ENCODE data around the gene EXOC6B.
"Not testable (repeated sequence)": the region's sequence is repeated elsewhere in the genome, so short reads cannot be mapped to it uniquely, and the experiment has no call there.

The EXOC6B gene

DNA sequence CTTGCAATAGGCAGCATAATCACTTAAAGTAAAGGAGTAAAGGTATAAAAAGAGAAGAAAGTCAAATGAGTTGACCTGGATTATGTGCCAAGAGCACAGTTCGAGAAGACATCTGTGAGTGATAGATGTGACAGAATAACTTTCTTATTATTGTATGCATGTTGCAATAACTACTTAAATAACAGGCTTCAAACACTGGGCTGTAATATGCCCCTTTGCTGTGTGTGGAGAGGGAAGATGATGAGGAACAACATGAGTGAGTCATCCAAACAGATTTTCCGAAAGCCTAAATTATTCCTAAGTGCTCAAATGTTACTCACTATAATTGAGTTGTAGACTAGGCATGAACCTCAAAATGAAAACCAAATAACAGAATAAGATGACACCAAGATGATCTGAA lies 328.1 kb downstream of the EXOC6B start:
- in situ Hi-C loops (cut with HindIII; ENCODE audit: low sequenced_read_pairs), result no loop called here

DNA sequence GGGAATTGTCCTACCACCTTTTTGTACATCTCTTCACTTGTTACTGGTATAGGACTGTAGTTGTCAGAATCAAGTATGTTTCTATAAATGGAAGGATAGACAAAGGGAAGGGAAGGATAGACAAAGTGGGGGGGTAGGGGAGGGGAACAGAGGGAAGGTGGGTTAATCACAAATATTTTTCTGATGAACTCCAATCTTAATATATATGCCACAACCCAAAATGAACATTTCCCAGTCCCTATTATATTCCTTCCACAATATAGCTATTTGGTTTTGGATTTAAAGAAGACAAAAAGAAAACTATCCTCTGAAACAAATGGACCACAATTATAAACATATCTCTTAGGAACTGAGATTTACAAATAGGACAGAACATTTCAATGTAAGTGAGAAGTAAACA lies 329.4 kb downstream of the EXOC6B start:
- in situ Hi-C loops (cut with HindIII; ENCODE audit: low sequenced_read_pairs), result no loop called here

GRCh38 chr2:72494392-72494791 lies 331.4 kb downstream of the EXOC6B start:
- in situ Hi-C loops (cut with HindIII; ENCODE audit: low sequenced_read_pairs), result no loop called here

DNA sequence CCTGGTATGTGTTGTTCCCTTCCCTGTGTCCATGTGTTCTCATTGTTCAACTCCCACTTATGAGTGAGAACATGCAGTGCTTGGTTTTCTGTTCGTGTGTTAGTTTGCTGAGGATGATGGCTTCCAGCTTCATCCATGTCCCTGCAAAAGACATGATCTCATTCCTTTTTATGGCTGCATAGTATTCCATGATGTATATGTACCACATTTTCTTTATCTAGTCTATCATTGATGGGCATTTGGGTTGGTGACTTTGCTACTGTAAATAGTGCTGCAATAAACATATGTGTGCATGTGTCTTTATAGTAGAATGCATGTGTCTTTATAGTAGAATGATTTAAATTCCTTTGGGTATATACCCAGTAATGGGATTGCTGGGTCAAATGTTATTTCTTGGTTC lies 341.2 kb downstream of the EXOC6B start:
- in situ Hi-C loops (cut with HindIII; ENCODE audit: low sequenced_read_pairs), result not testable (repeated sequence)

DNA sequence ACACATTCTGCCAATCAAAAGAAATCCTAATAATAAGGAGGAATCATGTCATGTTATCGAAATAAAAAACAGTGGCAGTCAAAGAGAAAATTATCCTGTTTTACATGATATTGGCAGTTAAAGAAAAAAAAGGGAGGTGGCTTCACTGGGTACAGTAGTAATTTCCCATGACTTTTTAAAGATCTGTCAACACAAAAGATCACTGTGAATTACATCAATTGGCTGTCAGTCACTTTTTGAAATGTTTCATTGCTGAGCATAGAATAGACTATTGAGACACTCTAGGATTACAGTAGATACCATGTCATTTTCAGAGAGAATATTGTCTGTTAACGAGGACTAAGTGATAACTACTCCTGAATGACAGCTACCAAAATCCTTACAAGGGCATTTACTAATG lies 342.5 kb downstream of the EXOC6B start:
- in situ Hi-C loops (cut with HindIII; ENCODE audit: low sequenced_read_pairs), result no loop called here

DNA sequence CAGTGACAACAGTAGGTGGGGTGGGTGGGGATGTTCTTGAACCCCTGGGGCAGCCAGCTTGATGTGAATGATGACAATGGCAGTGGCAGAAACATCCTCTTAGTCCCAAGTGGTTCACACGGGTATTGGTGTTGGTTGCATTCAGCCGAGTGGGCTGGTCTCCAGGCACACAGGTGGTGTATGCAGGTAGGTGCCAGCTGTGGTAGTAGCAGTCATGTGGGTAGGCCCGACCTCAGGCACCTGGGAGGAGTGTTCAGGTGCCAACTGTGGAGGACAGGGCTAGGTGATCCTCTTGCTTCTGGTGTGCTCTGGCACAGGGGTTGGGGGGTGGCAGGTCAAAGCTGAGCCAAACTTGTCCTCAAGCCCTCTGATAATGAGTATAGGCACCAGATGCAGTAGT lies 350.6 kb downstream of the EXOC6B start:
- in situ Hi-C loops (cut with HindIII; ENCODE audit: low sequenced_read_pairs), result no loop called here

GRCh38 chr2:72457801-72458516 lies 367.9 kb downstream of the EXOC6B start:
- in situ Hi-C loops (cut with HindIII; ENCODE audit: low sequenced_read_pairs), result no loop called here

GRCh38 chr2:72454189-72454588 lies 371.6 kb downstream of the EXOC6B start:
- in situ Hi-C loops (cut with HindIII; ENCODE audit: low sequenced_read_pairs), result no loop called here

DNA sequence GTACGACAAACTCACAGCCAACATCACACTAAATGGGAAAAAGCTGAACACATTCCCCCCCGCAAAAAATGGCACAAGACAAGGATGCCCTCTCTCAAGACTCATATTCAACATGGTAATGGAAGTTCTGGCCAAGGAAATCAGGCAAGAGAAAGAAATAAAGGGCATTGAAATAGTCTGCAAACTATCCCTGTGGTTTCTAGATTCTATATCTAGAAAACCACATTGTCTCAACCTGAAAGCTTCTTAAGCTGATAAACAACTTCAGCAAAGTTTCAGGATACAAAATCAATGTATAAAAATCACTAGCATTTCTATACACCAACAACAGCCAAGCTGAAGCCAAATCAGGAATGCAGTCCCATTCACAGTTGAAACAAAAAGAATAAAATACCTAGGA lies 383.6 kb downstream of the EXOC6B start:
- in situ Hi-C loops (cut with HindIII; ENCODE audit: low sequenced_read_pairs), result no loop called here

GRCh38 chr2:72439892-72440291 lies 385.9 kb downstream of the EXOC6B start:
- in situ Hi-C loops (cut with HindIII; ENCODE audit: low sequenced_read_pairs), result no loop called here

GRCh38 chr2:72438364-72438763 lies 387.5 kb downstream of the EXOC6B start:
- in situ Hi-C loops (cut with HindIII; ENCODE audit: low sequenced_read_pairs), result no loop called here

DNA sequence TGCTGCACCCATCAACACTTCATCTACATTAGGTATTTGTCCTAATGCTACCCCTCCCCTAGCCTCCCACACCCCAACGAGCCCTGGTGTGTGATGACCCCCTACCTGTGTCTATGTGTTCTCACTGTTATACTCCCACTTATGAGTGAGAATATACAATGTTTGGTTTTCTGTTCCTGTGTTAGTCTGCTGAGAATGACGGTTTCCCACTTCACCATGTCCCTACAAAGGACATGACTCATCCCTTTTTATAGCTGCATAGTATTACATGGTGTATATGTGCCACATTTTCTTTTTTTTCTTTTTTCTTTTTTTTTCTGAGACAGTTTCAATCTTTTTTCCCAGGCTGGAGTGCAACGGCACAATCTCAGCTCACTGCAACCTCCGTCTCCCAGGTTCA lies 394.1 kb downstream of the EXOC6B start:
- in situ Hi-C loops (cut with HindIII; ENCODE audit: low sequenced_read_pairs), result no loop called here

DNA sequence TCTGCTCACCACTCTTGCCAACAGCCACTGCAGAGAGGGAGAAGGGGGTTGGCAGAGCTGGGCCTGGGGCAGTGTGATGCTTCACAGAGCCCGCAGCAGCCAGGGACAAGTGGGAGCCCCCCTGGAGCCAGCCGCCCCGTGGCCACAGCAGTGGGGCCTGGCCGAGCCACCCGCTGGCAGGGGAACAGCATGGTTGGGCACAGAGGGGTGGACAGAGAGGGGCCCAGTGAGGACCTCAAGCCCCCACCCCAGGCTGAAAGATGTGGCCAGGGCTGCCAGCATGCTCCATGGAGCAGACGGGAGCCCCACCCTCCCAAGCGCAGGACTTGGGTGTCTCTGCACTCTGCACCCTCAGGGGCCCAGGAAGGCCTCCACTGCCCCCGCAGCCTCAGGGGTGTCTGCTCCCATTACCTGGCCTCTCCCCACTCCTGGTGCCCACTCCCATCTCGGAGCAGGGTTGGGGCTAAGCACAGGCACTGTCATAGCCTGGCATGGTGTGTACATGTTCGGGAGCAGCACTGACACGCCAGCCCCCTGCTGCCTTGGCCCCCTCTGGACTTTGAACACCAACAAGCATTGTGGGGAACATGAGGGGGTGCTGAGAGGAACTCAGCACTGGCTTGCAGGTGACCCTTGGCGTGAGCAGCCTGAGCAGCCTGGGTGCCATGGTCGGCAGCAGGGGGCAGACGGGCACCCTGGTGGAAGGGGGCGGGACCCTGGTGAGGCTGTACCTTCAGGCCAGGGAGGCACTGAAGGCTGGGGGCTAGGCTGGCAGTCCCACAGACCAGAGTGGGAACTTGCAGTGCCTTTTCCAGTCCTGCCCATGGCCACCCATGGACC lies 398.6 kb downstream of the EXOC6B start:
- in situ Hi-C loops (cut with HindIII; ENCODE audit: low sequenced_read_pairs), result no loop called here

DNA sequence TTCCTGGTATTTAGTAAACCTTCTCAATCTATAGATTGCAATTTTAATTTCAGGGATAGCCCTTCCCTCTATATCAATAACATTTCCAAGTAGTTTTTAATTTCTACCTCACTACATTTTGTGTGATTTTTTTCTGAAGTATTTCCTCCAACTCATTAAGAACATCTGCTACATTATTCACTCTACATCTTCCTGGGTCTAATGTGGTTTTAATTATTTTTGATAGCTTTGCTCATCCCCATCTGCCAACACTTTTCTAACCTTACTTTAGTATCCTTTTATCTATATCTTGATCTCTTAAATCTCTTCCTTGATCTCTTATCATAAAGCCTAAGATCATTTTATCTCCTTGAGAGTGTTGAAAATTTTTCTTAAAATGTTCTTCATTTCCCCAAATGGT lies 399.8 kb downstream of the EXOC6B start:
- in situ Hi-C loops (cut with HindIII; ENCODE audit: low sequenced_read_pairs), result no loop called here

- in situ Hi-C loops (cut with HindIII; ENCODE audit: low sequenced_read_pairs), result no loop called here
These were observed 402.1 kb downstream of the EXOC6B start for GRCh38 chr2:72423756-72424155.

- in situ Hi-C loops (cut with HindIII; ENCODE audit: low sequenced_read_pairs), result not testable (repeated sequence)
These were observed 404.0 kb downstream of the EXOC6B start for GRCh38 chr2:72421771-72422379.

- in situ Hi-C loops (cut with HindIII; ENCODE audit: low sequenced_read_pairs), result no loop called here
These were observed 409.9 kb downstream of the EXOC6B start for GRCh38 chr2:72415781-72416475.

GRCh38 chr2:72415241-72415661 lies 410.6 kb downstream of the EXOC6B start:
- in situ Hi-C loops (cut with HindIII; ENCODE audit: low sequenced_read_pairs), result no loop called here

GRCh38 chr2:72414137-72414760 lies 411.6 kb downstream of the EXOC6B start:
- in situ Hi-C loops (cut with HindIII; ENCODE audit: low sequenced_read_pairs), result no loop called here

DNA sequence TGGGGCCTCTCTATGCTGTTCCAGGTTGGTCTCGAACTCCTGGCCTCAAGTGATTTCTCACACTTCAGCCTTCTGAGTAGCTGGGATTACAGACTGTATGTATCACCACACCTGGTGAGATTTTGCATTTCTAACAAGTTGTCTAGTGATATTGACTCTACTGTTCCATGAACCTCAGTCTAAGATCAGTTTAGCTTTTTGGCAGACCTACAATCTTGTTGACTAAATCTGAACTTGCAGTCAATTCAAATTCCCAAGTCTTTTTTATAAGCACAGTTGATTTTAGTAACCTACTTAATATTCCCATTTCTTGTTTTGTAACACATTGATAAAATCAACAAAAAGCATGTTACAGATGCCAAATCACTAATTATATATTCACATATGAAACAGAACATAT lies 412.1 kb downstream of the EXOC6B start:
- in situ Hi-C loops (cut with HindIII; ENCODE audit: low sequenced_read_pairs), result no loop called here

DNA sequence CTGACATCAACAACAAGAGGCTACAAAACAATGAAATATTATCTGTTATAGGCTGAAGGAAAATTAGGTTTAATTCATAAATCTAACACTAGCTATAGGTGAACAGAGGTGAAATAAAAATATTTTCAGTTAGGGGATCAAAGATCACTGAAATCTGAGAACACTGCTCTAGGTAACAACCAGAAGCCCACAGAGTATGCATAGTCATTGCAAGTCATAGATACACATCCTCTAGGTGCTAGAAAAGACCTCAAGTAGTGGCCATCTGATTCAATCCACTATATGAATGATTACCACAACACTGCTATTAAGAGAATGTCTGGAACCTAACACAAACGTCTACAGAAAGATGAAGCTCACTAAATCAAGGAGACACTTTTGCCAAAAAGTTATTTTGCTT lies 413.6 kb downstream of the EXOC6B start:
- in situ Hi-C loops (cut with HindIII; ENCODE audit: low sequenced_read_pairs), result no loop called here

Data from DLD1 (cell line).